ENCODE measurements around the gene ABTB2.

ABTB2 gene

GRCh38 chr11:34271727-34272126 lies 86.1 kb downstream of the ABTB2 start:
- no peak for TF ChIP-seq EZH2 (IDR thresholded peaks at IDR 0.05; ENCODE audit: borderline replicate concordance, low read depth, low read length, severe bottlenecking)
- TF ChIP-seq, protein P1, sequence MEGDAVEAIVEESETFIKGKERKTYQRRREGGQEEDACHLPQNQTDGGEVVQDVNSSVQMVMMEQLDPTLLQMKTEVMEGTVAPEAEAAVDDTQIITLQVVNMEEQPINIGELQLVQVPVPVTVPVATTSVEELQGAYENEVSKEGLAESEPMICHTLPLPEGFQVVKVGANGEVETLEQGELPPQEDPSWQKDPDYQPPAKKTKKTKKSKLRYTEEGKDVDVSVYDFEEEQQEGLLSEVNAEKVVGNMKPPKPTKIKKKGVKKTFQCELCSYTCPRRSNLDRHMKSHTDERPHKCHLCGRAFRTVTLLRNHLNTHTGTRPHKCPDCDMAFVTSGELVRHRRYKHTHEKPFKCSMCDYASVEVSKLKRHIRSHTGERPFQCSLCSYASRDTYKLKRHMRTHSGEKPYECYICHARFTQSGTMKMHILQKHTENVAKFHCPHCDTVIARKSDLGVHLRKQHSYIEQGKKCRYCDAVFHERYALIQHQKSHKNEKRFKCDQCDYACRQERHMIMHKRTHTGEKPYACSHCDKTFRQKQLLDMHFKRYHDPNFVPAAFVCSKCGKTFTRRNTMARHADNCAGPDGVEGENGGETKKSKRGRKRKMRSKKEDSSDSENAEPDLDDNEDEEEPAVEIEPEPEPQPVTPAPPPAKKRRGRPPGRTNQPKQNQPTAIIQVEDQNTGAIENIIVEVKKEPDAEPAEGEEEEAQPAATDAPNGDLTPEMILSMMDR (IDR thresholded peaks at IDR 0.05; ENCODE audit: borderline replicate concordance, extremely low read depth, low read length, poor library complexity, severe bottlenecking): no peak
- Histone ChIP-seq H3K27me3 (ENCODE audit: insufficient read depth, low read length, poor library complexity) (peaks cover 15% of the 10 kb centered on the region), H3K4me1 (ENCODE audit: insufficient read depth, low read length) (no peaks in the 10 kb centered on the region), H3K79me2 (ENCODE audit: insufficient read depth, low read length) (no peaks in the 10 kb centered on the region), H3K4me2 (ENCODE audit: insufficient read depth, low read length) (no peak overlapping the region), H3K36me3 (ENCODE audit: insufficient read depth, low read length) (no peaks in the 10 kb centered on the region), H3K9me3 (ENCODE audit: insufficient read depth, low read length, severe bottlenecking) (no peaks in the 10 kb centered on the region), H3K4me3 (ENCODE audit: low read depth in 1 of 2, low read length in 2 of 2) (no peak overlapping the region), H4K20me1 (ENCODE audit: insufficient read depth, low read length) (no peaks in the 10 kb centered on the region), H3K9ac (ENCODE audit: low read depth, low read length) (no peak overlapping the region), H3K27ac (ENCODE audit: low read length) (no peak overlapping the region), H2AFZ (ENCODE audit: low read depth, low read length) (no peak overlapping the region)
- DNase-seq: no peak
- no peak for ATAC-seq (ENCODE audit: insufficient read depth, low read depth)

DNA sequence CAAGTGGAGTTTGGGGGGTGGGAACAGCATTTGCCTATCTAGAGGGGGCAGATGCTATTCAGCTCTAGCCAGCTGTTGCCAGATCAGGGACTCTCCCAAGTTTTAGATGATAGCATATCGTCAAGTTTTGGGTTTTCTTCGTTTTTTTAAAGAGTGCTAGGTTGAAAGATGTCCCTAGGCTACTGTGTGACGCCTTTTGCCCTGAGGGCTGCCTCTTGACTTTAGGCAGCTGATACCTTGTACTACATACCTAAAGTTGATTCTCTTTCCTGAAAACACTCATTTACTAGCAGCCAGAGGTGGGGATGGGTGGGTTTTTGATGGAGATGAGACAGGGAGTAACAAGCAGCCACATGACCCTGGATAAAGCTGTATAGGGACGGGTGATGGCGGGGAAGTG lies 87.1 kb downstream of the ABTB2 start:
- Histone ChIP-seq H4K20me1 (ENCODE audit: insufficient read depth, low read length) (no peaks in the 10 kb centered on the region), H3K4me3 (ENCODE audit: low read depth in 1 of 2, low read length in 2 of 2) (no peak overlapping the region), H3K27ac (ENCODE audit: low read length) (no peak overlapping the region), H3K27me3 (ENCODE audit: insufficient read depth, low read length, poor library complexity) (peaks cover 15% of the 10 kb centered on the region), H2AFZ (ENCODE audit: low read depth, low read length) (no peak overlapping the region), H3K4me2 (ENCODE audit: insufficient read depth, low read length) (no peak overlapping the region), H3K9ac (ENCODE audit: low read depth, low read length) (no peak overlapping the region), H3K79me2 (ENCODE audit: insufficient read depth, low read length) (no peaks in the 10 kb centered on the region), H3K36me3 (ENCODE audit: insufficient read depth, low read length) (no peaks in the 10 kb centered on the region), H3K4me1 (ENCODE audit: insufficient read depth, low read length) (no peaks in the 10 kb centered on the region), H3K9me3 (ENCODE audit: insufficient read depth, low read length, severe bottlenecking) (no peaks in the 10 kb centered on the region)
- DNase-seq (no peak), ATAC-seq (ENCODE audit: insufficient read depth, low read depth) (no peak)
- TF ChIP-seq EZH2 (IDR thresholded peaks at IDR 0.05; ENCODE audit: borderline replicate concordance, low read depth, low read length, severe bottlenecking): no peak
- TF ChIP-seq, protein P1 (IDR thresholded peaks at IDR 0.05; ENCODE audit: borderline replicate concordance, extremely low read depth, low read length, poor library complexity, severe bottlenecking): no peak

DNA sequence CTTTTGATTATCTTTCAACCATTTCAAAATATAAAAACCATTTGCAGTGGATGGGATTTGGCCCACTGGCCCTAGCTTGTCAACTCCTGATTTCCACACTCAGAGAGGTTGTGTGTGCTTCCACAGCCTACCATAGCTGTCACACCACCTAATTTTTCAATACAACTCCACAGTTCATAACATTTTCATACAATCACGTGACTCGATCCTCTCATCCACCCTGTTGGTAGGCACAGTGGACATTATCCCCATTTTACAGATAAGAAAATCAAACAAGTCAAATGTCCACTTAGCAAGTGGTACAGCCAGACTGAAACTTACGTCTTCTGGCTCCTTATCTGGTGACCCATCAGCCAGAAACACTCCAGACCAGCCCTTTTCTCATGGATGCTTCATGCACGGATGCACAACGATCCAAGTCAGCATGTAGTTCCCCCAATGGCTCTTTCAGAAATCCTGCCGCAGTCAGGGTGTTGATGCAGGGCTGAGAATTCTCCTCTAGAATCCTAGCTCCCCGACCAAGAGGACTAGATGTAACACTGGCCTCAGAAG lies 88.0 kb downstream of the ABTB2 start:
- DNase-seq (no peak), ATAC-seq (ENCODE audit: insufficient read depth, low read depth) (no peak)
- Histone ChIP-seq H3K27me3 (ENCODE audit: insufficient read depth, low read length, poor library complexity) (peaks cover 18% of the 10 kb centered on the region), H4K20me1 (ENCODE audit: insufficient read depth, low read length) (no peaks in the 10 kb centered on the region), H3K27ac (ENCODE audit: low read length) (no peak overlapping the region), H3K4me1 (ENCODE audit: insufficient read depth, low read length) (no peaks in the 10 kb centered on the region), H3K9ac (ENCODE audit: low read depth, low read length) (no peak overlapping the region), H3K36me3 (ENCODE audit: insufficient read depth, low read length) (no peaks in the 10 kb centered on the region), H3K9me3 (ENCODE audit: insufficient read depth, low read length, severe bottlenecking) (no peaks in the 10 kb centered on the region), H3K4me2 (ENCODE audit: insufficient read depth, low read length) (no peak overlapping the region), H3K79me2 (ENCODE audit: insufficient read depth, low read length) (no peaks in the 10 kb centered on the region), H3K4me3 (ENCODE audit: low read depth in 1 of 2, low read length in 2 of 2) (no peak overlapping the region), H2AFZ (ENCODE audit: low read depth, low read length) (no peak overlapping the region)
- TF ChIP-seq EZH2 (IDR thresholded peaks at IDR 0.05; ENCODE audit: borderline replicate concordance, low read depth, low read length, severe bottlenecking): no peak
- TF ChIP-seq, protein P1 (IDR thresholded peaks at IDR 0.05; ENCODE audit: borderline replicate concordance, extremely low read depth, low read length, poor library complexity, severe bottlenecking): no peak

Data from DND-41 (cell line).